HepG2 (cell line): Measurements from ENCODE around the gene CAMKV. TPM values are rescaled to one million over a fixed set of nuclear protein-coding genes. Genes with fewer than 3 reads are reported as not detected.

Source experiments
- ATAC-seq: fragments of 200-7000 bp; cut with Tn5 transposase; 3 replicates; pipeline ENCODE4 v1.9.1; 2020; ENCODE audit warnings: mild to moderate bottlenecking, moderate library complexity
- BruUV-seq: library from RNA; stranded (reverse); fragments of 400-500 nt; replicated peaks from 2 replicates; lab custom pipeline; 2021; lab: Mats Ljungman, UMichigan
- CTCF ChIA-PET: fragments of 300-600 bp; formaldehyde crosslinking; extraction: SDS; loops from one replicate; lab custom pipeline; 2021; ENCODE audit warnings: low total read pairs, inconsistent platforms, low intra/inter-chr PET ratio; lab: Yijun Ruan, JAX
- POLR2A ChIA-PET: fragments of 350-600 bp; sonication (Branson Sonifier 250); formaldehyde crosslinking; loops from one replicate; lab custom pipeline; 2020; ENCODE audit warnings: antibody characterized with exemption, inconsistent platforms; lab: Yijun Ruan, JAX
- DNase-seq: peaks from one replicate; pipeline ENCODE4 v3.0.0-alpha.2; 2015; ENCODE audit warnings: low spot score
- FAIRE-seq: peaks from 3 replicates; lab custom pipeline; 2011; peaks lifted over from hg19 to GRCh38; lab: Jason Lieb, UNC
- H2AFZ ChIP-seq: one replicate; pipeline ENCODE4 v1.6.1; 2011; ENCODE audit warnings: low read length, inconsistent platforms
- H3K27ac ChIP-seq: fragments of 300-600 bp; 3 replicates; pipeline ENCODE4 v1.8.0; 2011; ENCODE audit warnings: mixed run types, mild to moderate bottlenecking, mixed read lengths, low read length, inconsistent platforms; ENCODE audit not compliant: insufficient read depth; ENCODE audit errors: extremely low read length
- H3K27me3 ChIP-seq, 2 experiments: fragments of 200-600 bp in 1 of 2; 2 replicates in 1 of 2; 3 replicates in 1 of 2; pipeline versions ENCODE4 v1.6.0 to v1.8.0; 2011; ENCODE audit warnings: low read length in 2 of 2, mild to moderate bottlenecking in 2 of 2, moderate library complexity in 2 of 2, inconsistent platforms in 1 of 2; ENCODE audit not compliant: insufficient read depth in 2 of 2, control insufficient read depth in 1 of 2
- H3K36me3 ChIP-seq, 2 experiments: fragments of 200-600 bp in 1 of 2; replicated peaks in 1 of 2; 2 replicates in 1 of 2; 3 replicates in 1 of 2; pipeline versions ENCODE4 v1.5.1 to v1.8.0; 2011; ENCODE audit warnings: low read length in 2 of 2, inconsistent platforms in 1 of 2; ENCODE audit not compliant: insufficient read depth in 2 of 2, control insufficient read depth in 1 of 2
- H3K4me1 ChIP-seq: 2 replicates; pipeline ENCODE4 v1.5.1; 2012; ENCODE audit warnings: low read length, inconsistent platforms; ENCODE audit not compliant: insufficient read depth
- H3K4me2 ChIP-seq: 2 replicates; pipeline ENCODE4 v1.6.0; 2011; ENCODE audit warnings: low read depth, low read length, inconsistent platforms
- H3K4me3 ChIP-seq, 3 experiments: fragments of 200-600 bp in 1 of 3; sonication (generic), shearing (Covaris generic) in 1 of 3; replicated peaks in 1 of 3; 2 replicates each; pipeline ENCODE4 v1.5.1; 2011 to 2016; ENCODE audit warnings: low read length in 3 of 3, inconsistent platforms in 2 of 3, low read depth in 2 of 3, mild to moderate bottlenecking in 2 of 3, control low read depth in 1 of 3, mixed read lengths in 1 of 3; ENCODE audit not compliant: insufficient read depth in 1 of 3
- H3K79me2 ChIP-seq: one replicate; pipeline ENCODE4 v1.6.1; 2011; ENCODE audit warnings: low read length, inconsistent platforms; ENCODE audit not compliant: insufficient read depth
- H3K9ac ChIP-seq: 2 replicates; pipeline ENCODE4 v1.6.0; 2011; ENCODE audit warnings: mild to moderate bottlenecking, low read depth, low read length, inconsistent platforms; ENCODE audit not compliant: insufficient read depth
- H3K9me3 ChIP-seq: 2 replicates; pipeline ENCODE4 v1.5.1; 2012; ENCODE audit warnings: mild to moderate bottlenecking, low read length
- H4K20me1 ChIP-seq: 2 replicates; pipeline ENCODE4 v1.6.0; 2011; ENCODE audit warnings: inconsistent platforms, mild to moderate bottlenecking, low read length, moderate library complexity; ENCODE audit not compliant: insufficient read depth
- EHMT2 ChIP-seq: fragments of 200-600 bp; sonication (generic); IDR thresholded peaks from 2 replicates; pipeline ENCODE4 v1.7.0; 2017; ENCODE audit warnings: antibody characterized with exemption, low read depth, low read length, borderline replicate concordance
- JUN ChIP-seq: sonication (generic); formaldehyde crosslinking; IDR thresholded peaks from 2 replicates; pipeline ENCODE4 v1.4.0; 2020; ENCODE audit warnings: mild to moderate bottlenecking, missing genetic modification reagents
- RFXANK ChIP-seq: IDR thresholded peaks from 2 replicates; pipeline ENCODE4 v1.6.1; 2016
- SIX4 ChIP-seq: sonication (generic); formaldehyde crosslinking; IDR thresholded peaks from 2 replicates; pipeline ENCODE4 v1.4.0; 2020; ENCODE audit warnings: missing genetic modification reagents
- ZNF496 ChIP-seq: sonication (generic); formaldehyde crosslinking; IDR thresholded peaks from 2 replicates; pipeline ENCODE4 v1.8.1; 2023; ENCODE audit warnings: mild to moderate bottlenecking, moderate library complexity, missing genetic modification reagents; ENCODE audit not compliant: insufficient replicate concordance
- ZNF619 ChIP-seq: sonication (generic); formaldehyde crosslinking; IDR thresholded peaks from 2 replicates; pipeline ENCODE4 v1.4.0; 2020; ENCODE audit warnings: mild to moderate bottlenecking, missing genetic modification reagents
- ZNF878 ChIP-seq: sonication (generic); formaldehyde crosslinking; IDR thresholded peaks from 2 replicates; pipeline ENCODE4 v1.8.1; 2023; ENCODE audit warnings: mild to moderate bottlenecking, missing genetic modification reagents, moderate library complexity
- ZNF879 ChIP-seq: sonication (generic); formaldehyde crosslinking; IDR thresholded peaks from 2 replicates; pipeline ENCODE4 v1.8.1; 2023; ENCODE audit warnings: missing genetic modification reagents
- ZZZ3 ChIP-seq: sonication (generic); formaldehyde crosslinking; IDR thresholded peaks from 2 replicates; pipeline ENCODE4 v1.4.0; 2020; ENCODE audit warnings: missing genetic modification reagents, mild to moderate bottlenecking, borderline replicate concordance
- WGBS: methylation state at CpG from one replicate; pipeline ENCODE4 v1.1.6; 2017; ENCODE audit warnings: low lambda C conversion rate; 5-methylcytosine and 5-hydroxymethylcytosine counted together
- in situ Hi-C: cut with HindIII; loops from 2 replicates; pipeline ENCODE4 v1.10.0; 2017; ENCODE audit warnings: low pct_unique_long_range_greater_than_20kb; ENCODE audit not compliant: extremely low pct_ligation_motif_present
- intact Hi-C: fragments of 100-400 bp; cut with micrococcal nuclease; formaldehyde crosslinking; loops from one replicate; pipeline ENCODE4 v1.10.0; 2022; ENCODE audit not compliant: unreplicated experiment
- polyA plus RNA-seq, 8 experiments: library from polyadenylated mRNA; depleted of rRNA in 3 of 8; stranded (reverse) in 7 of 8; unstranded in 1 of 8; fragments of >200 nt; fragmentation: Illumina TruSeq in 4 of 8; extraction: Trizol in 4 of 8; gene quantifications; 2 replicates each; pipeline versions ENCODE4 v1.2.1 to v1.2.3, GENCODE V29; 2011 to 2016; ENCODE audit warnings: low read depth in 4 of 8, missing spikeins in 1 of 8, mixed read lengths in 1 of 8; ENCODE audit not compliant: insufficient read depth in 1 of 8
- total RNA-seq, 5 experiments: library from RNA; depleted of rRNA; stranded (reverse); fragments of >200 nt; fragmentation: Illumina TruSeq; extraction: Trizol; gene quantifications; 2 replicates each; pipeline ENCODE4 v1.2.3, GENCODE V29; 2016; ENCODE audit warnings: low read depth in 1 of 5
- TF ChIP-seq, protein P1 (sequence below): sonication (generic); formaldehyde crosslinking; IDR thresholded peaks from 2 replicates; pipeline ENCODE4 v1.4.0; 2020; ENCODE audit warnings: mild to moderate bottlenecking, low read depth, missing genetic modification reagents
- TF ChIP-seq, protein P2 (sequence below): sonication (generic); formaldehyde crosslinking; IDR thresholded peaks from 2 replicates; pipeline ENCODE4 v1.4.0; 2020; ENCODE audit warnings: missing genetic modification reagents, borderline replicate concordance

CAMKV gene
- total and polyA plus RNA-seq, 2 of the 13 experiments (the other 11 are each of a cell fraction or from before 2014, with no cell fraction given): 0.13 to 0.15 TPM

DNA sequence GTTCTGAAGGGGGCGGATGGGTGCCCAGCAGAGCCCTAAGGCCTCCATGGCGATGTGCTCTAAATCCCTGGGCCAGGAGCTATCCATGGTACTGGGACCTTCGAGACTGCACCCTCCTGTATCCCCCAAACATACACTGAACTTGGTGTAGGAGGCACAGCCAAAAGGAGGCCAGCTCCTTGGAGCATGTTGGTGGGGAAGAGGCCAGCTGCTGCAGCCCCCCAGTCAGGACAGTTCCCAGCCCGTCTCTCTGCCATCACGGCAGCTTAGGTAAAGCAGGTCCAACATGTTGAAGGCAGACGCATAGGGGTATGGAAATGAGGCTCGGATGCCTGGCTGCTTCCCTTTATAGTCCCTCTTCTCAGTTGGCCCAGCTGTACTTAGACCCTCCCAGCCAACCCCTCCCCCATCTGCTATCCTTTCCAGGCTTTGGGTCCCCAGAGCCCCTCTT lies 1.8 kb downstream of the CAMKV start (continued):
- TF ChIP-seq SIX4 (no peak), RFXANK (no peak)

GRCh38 chr3:49867400-49867799 lies 2.3 kb downstream of the CAMKV start:
- H3K27me3 ChIP-seq: peaks cover 3 to 70% of the 10 kb centered on the region in 2 experiments; a peak in 4 of 5 replicates
- TF ChIP-seq EHMT2 (no peak), ZZZ3 (no peak), ZNF878 (no peak), JUN (CRISPR knock-in tag) (no peak), ZNF879 (no peak), ZNF619 (no peak)
- FAIRE-seq (no peak), ATAC-seq (no peak), DNase-seq (no peak)
- H3K36me3 ChIP-seq: no peaks in the 10 kb centered on the region
- ChIA-PET POLR2A (interaction anchor here (1.0 kb wide), 1 partner anchor 34 kb away, joined by 3 read pairs; no protein-coding TSS in a partner anchor), CTCF (no interaction called here)
- H4K20me1 ChIP-seq: no peaks in the 10 kb centered on the region
- no peak overlapping the region for H2AFZ ChIP-seq
- H3K79me2 ChIP-seq: no peaks in the 10 kb centered on the region
- WGBS: 13% methylated on average over 1 of the region's 1 CpG
- no peak overlapping the region for H3K4me2 ChIP-seq
- intact Hi-C loops: no loop called here
- no peak overlapping the region for H3K4me3 ChIP-seq
- H3K9ac ChIP-seq: no peak overlapping the region
- no peaks in the 10 kb centered on the region for H3K9me3 ChIP-seq
- peaks cover 13% of the 10 kb centered on the region for H3K4me1 ChIP-seq
- H3K27ac ChIP-seq: no peak overlapping the region
- no TSS peak for BruUV-seq
- in situ Hi-C loops: no loop called here

DNA sequence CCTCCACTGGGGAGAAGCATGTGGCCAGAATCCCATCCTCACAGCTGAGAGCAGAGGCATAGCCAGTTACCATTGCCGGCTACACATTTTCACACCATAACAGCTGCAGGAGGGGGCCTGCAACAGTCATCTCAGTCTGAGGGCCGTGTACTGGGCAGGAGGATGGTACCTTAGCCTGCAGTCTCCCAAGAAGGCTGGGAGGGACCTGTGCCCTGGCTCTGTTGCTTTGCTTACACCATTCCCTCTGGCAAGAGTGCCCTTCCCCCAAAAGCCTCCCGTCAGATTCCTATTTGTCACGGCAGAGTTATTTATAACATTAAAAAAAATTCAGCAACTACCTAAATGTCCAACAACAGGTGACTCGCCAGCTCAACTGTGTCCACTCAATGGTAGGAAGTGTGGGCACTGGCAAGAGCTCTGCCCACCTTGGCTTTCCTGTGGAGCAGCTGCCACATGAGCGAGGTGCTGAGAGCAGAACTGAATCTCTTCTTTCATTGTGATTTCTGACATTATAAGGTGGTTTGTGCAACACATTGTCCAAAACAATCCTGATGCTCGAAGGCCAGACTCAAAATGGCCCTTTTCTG lies 4.4 kb downstream of the CAMKV start:
- Histone ChIP-seq H3K4me3 (no peak overlapping the region), H3K27ac (no peak overlapping the region), H3K9me3 (no peaks in the 10 kb centered on the region), H3K9ac (no peak overlapping the region), H3K27me3 (peaks cover 8 to 70% of the 10 kb centered on the region in 2 experiments; a peak in 4 of 5 replicates), H3K79me2 (no peaks in the 10 kb centered on the region), H2AFZ (no peak overlapping the region), H4K20me1 (no peaks in the 10 kb centered on the region), H3K36me3 (no peaks in the 10 kb centered on the region), H3K4me2 (no peak overlapping the region), H3K4me1 (no peaks in the 10 kb centered on the region)
- intact Hi-C loops (no loop called here), in situ Hi-C loops (no loop called here)
- DNase-seq (no peak), FAIRE-seq (no peak), ATAC-seq (no peak)
- 31% methylated on average over 4 of the region's 7 CpGs for WGBS
- ChIA-PET POLR2A (interaction anchor here (0.7 kb wide), 1 partner anchor 23 kb away, joined by 5 read pairs; no protein-coding TSS in a partner anchor), CTCF (no interaction called here)
- BruUV-seq: no TSS peak
- TF ChIP-seq ZNF496 (CRISPR knock-in tag): no peak
- TF ChIP-seq, protein P1, sequence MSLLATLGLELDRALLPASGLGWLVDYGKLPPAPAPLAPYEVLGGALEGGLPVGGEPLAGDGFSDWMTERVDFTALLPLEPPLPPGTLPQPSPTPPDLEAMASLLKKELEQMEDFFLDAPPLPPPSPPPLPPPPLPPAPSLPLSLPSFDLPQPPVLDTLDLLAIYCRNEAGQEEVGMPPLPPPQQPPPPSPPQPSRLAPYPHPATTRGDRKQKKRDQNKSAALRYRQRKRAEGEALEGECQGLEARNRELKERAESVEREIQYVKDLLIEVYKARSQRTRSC: no peak
- TF ChIP-seq, protein P2, sequence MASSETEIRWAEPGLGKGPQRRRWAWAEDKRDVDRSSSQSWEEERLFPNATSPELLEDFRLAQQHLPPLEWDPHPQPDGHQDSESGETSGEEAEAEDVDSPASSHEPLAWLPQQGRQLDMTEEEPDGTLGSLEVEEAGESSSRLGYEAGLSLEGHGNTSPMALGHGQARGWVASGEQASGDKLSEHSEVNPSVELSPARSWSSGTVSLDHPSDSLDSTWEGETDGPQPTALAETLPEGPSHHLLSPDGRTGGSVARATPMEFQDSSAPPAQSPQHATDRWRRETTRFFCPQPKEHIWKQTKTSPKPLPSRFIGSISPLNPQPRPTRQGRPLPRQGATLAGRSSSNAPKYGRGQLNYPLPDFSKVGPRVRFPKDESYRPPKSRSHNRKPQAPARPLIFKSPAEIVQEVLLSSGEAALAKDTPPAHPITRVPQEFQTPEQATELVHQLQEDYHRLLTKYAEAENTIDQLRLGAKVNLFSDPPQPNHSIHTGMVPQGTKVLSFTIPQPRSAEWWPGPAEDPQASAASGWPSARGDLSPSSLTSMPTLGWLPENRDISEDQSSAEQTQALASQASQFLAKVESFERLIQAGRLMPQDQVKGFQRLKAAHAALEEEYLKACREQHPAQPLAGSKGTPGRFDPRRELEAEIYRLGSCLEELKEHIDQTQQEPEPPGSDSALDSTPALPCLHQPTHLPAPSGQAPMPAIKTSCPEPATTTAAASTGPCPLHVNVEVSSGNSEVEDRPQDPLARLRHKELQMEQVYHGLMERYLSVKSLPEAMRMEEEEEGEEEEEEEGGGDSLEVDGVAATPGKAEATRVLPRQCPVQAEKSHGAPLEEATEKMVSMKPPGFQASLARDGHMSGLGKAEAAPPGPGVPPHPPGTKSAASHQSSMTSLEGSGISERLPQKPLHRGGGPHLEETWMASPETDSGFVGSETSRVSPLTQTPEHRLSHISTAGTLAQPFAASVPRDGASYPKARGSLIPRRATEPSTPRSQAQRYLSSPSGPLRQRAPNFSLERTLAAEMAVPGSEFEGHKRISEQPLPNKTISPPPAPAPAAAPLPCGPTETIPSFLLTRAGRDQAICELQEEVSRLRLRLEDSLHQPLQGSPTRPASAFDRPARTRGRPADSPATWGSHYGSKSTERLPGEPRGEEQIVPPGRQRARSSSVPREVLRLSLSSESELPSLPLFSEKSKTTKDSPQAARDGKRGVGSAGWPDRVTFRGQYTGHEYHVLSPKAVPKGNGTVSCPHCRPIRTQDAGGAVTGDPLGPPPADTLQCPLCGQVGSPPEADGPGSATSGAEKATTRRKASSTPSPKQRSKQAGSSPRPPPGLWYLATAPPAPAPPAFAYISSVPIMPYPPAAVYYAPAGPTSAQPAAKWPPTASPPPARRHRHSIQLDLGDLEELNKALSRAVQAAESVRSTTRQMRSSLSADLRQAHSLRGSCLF (CRISPR knock-in tag): no peak
- no peak for TF ChIP-seq ZZZ3
